Transverse colon (tissue), 4 donors: Measurements from ENCODE around the gene OR8A1.

Source experiments
- EP300 ChIP-seq: sonication (generic); formaldehyde crosslinking; IDR thresholded peaks from one replicate; pipeline ENCODE4 v1.6.1; 2017; ENCODE audit warnings: antibody characterized with exemption, low read depth
- POLR2A ChIP-seq: fragments of 450-650 bp; IDR thresholded peaks from one replicate; pipeline ENCODE4 v1.6.1; 2016; ENCODE audit warnings: antibody characterized with exemption, mild to moderate bottlenecking, moderate library complexity
- POLR2AphosphoS5 ChIP-seq, 3 donors: sonication (generic); formaldehyde crosslinking; IDR thresholded peaks; one replicate each; pipeline ENCODE4 v1.6.1; 2016; ENCODE audit warnings: antibody characterized with exemption in 3 of 3
- TF ChIP-seq, protein P1 (sequence below), 5 experiments: fragments of 200-600 bp in 3 of 5; fragments of 450-650 bp in 2 of 5; sonication (generic) in 3 of 5; IDR thresholded peaks; 1 replicate in 2 of 5; 2 replicates in 3 of 5; pipeline ENCODE4 v1.5.1; 2016 to 2017; ENCODE audit warnings: antibody characterized with exemption in 5 of 5, inconsistent platforms in 3 of 5, mild to moderate bottlenecking in 2 of 5, moderate library complexity in 1 of 5

GRCh38 chr11:124608147-124608546 is 38.4 kb downstream of the OR8A1 start:
- TF ChIP-seq, protein P1, sequence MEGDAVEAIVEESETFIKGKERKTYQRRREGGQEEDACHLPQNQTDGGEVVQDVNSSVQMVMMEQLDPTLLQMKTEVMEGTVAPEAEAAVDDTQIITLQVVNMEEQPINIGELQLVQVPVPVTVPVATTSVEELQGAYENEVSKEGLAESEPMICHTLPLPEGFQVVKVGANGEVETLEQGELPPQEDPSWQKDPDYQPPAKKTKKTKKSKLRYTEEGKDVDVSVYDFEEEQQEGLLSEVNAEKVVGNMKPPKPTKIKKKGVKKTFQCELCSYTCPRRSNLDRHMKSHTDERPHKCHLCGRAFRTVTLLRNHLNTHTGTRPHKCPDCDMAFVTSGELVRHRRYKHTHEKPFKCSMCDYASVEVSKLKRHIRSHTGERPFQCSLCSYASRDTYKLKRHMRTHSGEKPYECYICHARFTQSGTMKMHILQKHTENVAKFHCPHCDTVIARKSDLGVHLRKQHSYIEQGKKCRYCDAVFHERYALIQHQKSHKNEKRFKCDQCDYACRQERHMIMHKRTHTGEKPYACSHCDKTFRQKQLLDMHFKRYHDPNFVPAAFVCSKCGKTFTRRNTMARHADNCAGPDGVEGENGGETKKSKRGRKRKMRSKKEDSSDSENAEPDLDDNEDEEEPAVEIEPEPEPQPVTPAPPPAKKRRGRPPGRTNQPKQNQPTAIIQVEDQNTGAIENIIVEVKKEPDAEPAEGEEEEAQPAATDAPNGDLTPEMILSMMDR (IDR thresholded peaks at IDR 0.05) = no peak
- TF ChIP-seq POLR2A (no peak), POLR2AphosphoS5 (IDR thresholded peaks at IDR 0.05) (no peak), EP300 (no peak)
